HG02884 (cell line): ENCODE measurements around the gene ARPC5.
A peak's percentile ranks its signal among the peaks of the same experiment; 100 is the strongest.
"Not testable (repeated sequence)": the region's sequence is repeated elsewhere in the genome, so short reads cannot be mapped to it uniquely, and the experiment has no call there.

Experiments
- ATAC-seq: cut with Tn5 transposase; IDR thresholded peaks from one replicate; pipeline ENCODE4 v1.9.1; 2021; ENCODE audit warnings: mild to moderate bottlenecking, moderate library complexity; ENCODE audit not compliant: unreplicated experiment

Gene ARPC5

DNA sequence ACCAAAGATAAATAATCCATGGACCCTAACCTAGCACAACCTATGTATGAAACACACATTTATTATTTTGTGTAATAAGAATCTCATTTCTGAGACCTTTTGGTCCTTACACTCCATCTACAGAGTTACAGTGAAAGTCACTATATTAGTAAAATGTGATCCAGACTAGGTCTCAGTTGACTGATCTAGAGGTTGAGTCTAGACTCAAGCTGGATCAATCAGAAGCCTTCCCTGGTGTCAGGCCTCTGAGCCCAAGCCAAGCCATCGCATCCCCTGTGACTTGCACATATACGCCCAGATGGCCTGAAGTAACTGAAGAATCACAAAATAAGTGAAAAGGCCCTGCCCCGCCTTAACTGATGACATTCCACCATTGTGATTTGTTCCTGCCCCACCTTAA lies 22.6 kb downstream of the ARPC5 start:
- not testable (repeated sequence) for ATAC-seq

DNA sequence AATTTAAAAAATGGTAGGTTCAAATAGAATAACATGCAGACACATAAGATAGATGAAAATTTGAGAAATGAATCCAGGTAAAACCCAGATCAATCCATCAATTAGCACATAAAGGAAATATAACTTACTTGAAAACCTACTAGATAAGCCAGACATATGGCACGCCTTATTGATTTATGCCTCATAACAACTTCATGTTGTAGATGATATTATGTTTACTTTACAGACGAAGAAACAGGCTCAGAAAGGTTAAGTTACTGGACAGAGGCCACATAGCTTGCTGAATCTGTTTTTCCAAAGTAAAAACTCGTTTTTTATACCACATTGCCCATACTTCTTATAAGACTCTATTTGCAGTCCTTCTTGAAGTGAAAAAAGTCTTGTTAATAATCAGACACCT lies 23.2 kb downstream of the ARPC5 start:
- no peak for ATAC-seq

DNA sequence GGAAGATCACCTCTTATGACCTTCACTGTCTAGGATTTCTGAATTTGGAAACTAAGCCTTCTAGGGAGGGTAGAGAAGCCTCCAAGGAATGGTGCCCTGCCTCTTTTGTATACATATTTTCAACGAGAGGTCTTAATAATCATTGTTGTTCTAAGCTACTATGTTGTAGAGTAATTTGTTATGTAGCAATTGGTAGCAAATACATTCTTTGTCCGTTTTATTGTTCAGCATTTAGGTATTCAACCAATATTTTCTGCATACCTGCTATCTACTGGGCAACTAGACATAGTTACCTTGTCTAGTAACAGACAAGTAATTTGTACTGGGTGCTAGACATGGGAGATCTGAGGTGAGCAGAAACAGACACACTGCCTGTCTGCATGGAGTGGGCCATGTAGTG lies 24.6 kb downstream of the ARPC5 start:
- ATAC-seq = no peak

DNA sequence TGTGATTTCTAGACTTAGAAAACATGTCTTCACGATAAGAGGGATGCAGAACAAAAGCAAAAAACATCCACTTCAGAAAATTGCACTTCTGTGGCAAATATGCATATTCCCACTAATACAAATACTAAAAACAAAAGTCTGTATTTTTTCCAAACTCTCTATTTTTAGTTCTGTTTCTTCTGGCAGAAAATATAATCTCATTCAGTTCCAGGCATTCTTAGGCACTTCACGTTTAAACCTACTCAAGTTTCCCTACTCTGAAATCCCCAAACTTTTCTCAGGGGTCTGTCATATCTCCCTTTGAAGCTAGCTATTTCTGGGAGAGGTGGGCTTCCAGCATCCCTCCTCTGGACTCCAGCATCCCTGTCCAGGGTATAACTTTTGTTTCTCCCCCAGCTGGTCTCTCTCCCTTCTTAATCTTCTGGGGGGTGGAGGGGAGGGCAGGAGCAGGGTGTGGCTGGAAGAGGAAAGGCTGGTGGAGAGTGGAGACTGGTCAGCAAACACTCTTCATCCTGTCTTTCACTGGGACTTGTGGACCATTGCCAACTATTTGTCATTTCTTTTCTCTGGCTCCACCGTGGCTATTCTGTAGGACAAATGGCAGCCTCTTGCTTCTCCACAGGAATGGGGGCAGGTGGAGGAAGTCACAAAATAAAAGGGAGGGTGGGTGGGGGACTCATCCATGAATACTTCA lies 25.7 kb downstream of the ARPC5 start:
- ATAC-seq = no peak

DNA sequence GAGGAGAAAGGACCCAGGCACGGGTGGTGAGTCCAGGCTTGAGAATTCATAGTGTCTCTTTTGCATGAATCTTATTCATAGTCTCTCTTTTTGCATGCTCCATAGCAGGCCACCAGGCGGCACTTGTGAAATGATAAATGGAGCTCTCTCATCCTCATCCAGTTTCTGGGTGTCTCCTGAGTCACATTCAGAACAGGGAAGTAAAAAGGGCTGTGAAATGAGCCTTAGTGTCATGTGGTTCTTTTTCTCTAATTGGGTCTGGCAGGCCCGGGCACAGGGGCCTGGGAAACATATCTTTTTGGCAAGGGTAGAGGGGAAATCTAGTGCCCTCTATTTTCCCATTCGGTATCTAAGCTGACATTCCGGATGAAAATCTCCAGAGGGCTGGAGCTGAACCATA lies 26.3 kb downstream of the ARPC5 start:
- ATAC-seq = no peak

DNA sequence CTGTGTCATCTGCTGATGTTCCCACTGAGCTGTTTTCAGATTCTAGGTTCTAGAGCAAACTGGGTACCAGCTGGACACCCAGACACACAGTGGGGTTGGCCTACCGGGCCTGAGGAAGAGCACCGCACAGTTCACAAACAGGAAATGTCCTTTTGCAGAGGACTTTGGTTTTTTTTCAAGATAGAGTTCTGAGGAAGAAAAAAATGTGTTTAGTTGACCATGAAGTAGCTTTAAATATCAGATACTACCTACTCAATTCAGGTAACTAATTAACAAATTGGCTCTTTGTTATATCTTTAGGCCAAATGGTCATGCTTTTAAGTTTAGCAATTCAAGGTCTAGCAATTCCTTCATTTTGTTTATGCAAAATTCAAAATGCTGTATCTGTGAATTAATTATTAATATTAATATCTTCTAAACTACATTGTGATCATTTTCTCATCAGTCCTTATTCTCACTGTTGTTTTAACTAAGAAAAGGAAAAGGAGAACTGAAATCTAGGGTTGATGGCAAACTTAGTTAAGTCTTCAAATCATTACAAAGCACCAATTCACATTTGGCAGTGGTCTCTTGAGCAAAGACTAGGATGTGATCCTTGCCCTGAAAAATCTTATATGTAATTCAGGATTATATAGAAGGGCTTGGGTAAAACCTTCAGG lies 28.1 kb downstream of the ARPC5 start:
- ATAC-seq = no peak

DNA sequence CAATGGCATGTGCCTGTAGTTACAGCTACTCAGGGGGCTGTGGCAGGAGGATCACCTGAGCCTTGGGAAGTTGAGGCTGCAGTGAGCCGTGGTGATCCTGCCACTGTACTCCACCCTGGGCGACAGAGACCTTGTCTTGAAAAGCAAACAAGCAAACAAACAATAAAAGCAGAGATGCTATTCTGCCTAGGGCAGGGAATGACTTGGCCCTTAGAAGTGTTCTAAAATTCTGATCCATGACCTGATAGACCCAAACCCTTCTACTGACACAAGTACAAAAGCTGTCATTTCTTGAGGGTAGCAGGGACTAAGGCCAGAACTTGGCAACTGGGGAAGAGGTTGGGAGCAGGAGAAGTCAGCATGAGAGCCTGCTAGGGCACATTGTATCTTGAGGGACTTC lies 29.7 kb downstream of the ARPC5 start:
- ATAC-seq = no peak

DNA sequence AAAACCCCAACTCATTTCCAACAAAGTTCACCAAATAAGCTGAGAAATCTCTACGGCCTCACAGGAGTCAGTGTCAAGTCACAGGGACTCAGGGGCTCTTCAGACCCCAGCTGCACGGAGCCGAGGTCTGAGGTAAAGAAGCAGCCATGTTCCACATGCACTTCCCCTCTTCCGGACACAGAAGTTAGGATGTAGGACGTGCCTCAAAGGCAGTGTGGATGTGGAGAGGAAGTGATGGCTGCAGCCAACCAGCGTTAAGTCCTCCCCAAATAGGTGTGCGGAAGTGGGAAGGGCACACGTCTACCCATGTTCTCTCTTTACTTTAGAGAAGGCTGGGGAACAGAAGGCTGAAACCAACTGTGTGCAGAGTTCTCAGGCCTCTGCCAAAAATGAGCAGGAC lies 30.8 kb downstream of the ARPC5 start:
- ATAC-seq = peak; percentile 31

DNA sequence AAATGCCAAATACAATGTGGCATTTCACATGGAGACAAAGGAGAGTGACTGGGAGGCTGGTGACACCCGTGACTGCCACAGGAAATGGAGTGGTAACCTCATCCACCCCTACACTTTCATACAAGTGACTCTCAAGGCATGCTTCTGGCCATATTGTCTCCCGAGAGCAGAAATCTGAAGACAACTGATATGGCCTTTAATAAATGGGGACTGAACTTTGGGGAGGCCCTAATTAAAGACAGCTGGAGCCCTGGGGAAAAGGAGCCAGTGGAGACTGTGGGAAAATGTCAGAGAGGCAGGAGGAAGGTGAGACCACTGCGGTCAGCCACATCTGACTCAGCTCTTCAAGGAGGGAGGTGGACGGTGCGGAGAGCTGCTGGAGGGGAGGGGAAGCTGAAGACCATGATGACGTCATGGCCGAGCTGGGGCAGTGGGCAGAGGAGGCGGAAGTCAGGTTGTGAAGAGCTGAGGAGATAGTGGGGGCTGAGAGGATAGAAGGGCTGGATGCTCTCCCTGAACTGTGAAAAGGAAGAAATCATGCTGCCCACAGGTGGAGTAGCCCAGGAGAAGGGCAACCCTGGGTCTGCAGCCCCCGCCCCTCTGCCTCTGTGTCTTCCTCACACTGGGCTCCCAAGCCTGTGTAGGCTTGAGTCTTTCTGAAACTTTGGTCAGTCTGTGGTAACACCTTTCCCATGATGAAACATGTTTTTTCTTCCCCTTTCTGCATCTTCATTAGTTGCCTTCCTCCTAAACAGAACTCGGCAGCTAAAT lies 31.4 kb downstream of the ARPC5 start:
- peak; percentile 31 for ATAC-seq

DNA sequence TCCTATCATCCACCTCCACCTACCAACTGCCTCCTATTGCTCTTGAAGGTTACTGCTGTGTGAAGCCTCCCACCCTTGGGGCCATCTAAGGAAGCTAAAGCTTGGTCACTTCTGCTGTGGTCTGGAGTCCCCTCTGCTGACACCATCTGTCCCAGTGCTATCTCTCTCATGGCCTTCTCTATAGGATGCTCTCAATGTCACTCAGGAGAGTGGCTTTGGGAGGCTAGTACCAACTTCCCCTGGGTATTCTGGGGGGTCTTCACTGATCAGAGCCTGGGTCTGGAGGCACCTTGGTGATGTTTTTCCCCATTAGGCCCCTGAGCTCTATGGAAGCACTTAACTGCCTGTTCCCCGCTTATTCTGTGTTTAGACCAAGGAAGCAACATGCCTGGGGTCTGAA lies 33.1 kb downstream of the ARPC5 start:
- no peak for ATAC-seq

DNA sequence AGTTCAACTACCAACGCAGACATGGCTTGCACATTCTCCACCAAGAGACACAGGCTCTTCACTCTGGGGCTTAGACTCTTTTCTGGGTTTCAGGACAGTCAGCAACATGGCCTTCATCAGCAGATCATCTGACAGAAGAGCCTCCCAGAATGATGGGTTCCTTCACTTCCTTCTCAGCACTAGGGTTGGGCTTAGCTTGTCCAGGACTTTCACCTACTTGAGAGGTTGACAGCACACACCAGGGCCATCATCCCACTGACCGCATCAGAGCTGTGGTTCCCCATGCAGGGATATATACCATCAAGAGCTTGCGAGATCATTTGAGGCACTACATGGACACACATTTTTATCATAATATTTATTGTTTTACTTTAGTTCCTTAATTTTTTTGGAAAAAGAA lies 34.9 kb downstream of the ARPC5 start:
- ATAC-seq = no peak

DNA sequence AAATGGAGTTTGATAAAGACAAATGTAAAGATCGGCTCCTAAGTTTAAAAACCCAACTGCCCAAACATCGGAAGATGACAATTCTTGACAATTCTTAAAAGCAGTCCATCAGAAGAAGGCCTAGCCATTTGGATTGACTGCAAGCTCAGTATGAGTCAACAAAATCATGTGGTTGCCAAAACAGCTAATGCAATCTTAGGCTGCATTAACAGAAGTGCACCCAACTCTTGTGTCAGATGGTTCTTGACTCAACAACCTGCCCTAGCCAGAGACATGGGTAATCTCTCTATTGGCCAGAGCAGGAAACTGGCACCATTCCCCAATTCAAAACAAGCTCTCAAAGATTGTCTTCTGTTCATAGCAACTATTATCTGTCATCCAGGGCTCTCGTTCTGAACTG lies 35.4 kb downstream of the ARPC5 start:
- ATAC-seq = no peak

DNA sequence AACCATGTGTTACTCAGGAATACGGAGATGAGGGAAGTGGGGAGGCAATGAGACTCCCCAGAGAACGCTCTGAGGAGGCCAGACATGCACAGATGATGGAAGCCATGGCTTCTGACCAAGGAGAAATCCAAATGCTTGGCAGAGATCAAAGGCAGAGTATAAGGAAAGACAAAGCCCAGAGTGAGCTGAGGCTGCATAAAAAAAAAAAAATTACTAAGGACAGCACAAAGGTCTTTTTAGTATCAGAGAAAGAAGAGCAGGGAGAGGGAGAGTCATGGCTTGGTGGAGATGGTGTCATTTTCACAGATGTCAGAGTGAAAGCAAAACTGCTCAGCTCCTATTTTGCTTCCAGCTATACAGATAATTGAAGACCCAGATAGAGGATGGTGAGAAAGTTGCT lies 37.2 kb downstream of the ARPC5 start:
- peak; percentile 71 for ATAC-seq

DNA sequence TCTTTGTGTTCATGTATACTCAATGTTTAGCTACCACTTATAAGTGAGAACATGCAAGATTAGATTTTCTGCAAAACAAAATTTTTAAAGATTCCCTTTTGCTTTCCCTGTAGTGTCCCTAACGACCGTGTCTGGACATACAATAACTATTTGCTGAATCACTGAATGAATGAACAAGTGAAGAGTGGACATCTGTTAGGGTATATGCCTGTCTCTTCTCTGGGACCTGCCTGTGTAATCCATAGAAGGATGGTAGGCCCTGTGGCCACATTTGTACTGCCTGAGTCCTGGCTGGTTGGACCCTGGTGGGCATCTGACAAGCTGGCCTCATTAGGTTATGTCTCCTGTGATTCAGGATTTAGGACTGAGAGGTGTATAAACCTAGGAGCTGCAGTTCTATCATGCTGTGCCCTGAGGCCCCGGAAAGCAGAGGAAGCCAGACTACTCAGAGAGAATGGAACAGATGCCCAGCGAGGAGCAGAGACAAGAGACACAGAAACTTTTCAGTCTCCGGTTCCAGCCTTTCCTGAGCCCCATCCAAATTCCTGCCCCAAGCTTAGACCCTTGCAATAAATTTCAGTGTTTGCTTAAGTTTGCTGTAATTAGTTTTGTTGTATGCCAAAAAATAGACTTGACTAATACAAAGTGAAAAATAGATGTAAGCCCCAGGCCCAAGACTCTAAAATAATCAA lies 37.8 kb downstream of the ARPC5 start:
- ATAC-seq = no peak

DNA sequence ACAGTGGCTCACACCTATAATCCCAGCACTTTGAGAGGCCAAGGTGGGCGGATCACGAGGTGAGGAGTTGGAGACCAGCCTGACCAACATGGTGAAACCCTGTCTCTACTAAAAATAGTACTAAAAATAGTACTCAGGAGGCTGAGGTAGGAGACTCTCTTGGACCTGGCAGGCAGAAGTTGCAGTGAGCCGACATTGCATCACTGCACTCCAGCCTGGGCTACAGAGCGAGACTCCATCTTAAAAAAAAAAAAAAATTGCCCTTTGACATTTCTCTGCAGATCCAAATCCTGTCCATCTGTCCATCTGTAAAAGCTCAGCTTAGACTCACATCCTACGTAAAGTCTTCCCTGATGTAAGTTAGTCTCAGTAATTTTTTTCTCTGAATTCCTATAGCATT lies 39.1 kb downstream of the ARPC5 start:
- ATAC-seq = no peak

DNA sequence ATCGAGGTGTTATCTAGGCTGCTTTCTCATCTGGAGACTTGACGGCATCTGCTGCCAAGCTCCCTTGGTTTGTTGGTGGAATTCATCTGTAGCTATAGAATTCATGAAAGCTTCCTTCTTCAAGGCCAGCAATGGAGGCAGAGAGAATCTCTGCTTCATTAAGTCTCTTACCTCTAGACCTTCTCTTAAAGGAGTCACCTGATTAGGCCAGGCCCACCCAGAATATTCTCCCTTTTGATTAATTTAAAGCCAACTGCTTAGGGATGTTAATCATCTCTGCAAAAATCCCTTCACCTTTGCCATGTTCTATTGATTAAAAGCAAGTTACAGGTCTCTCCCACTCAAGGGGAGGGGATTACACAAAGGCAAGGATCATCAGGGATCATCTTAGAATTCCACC lies 40.0 kb downstream of the ARPC5 start:
- no peak for ATAC-seq

DNA sequence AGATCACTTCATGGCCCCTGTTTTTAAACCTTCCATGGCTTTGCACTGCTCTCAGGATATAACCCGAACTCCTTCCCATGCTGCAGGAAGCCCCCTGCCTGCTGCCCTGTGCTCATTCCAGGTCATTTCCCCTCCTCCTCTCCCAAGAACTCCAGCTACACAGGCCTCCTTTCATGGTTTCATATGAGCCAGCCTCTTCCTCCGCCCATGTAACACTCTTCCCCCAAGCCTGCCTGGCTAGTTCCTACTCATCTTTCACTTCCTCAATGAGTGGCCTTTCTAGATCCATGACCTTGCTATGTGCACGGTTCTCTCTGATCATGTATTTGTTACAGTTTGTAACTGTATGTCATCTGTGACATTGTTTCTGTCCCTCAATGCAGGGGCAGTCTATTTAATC lies 42.2 kb downstream of the ARPC5 start:
- peak; percentile 43 for ATAC-seq

DNA sequence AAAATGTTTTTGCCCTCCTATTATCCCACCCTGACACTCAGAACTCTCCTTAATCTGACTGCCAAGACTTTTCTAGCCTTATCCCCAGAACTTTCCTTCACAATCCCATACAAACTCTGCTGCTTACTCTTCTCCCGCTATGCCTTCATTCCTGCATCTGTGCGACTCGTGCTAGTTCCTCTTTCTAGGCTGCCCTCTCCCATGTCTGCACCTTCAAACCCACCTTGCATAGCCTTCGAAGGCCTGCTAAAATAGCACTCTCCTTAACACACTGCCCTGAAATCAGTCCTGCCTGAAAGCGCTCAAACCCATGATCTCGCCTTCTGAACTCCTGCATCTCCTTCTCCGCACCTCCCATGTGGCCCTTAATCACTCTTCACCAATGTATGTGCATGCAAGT lies 42.9 kb downstream of the ARPC5 start:
- ATAC-seq = no peak

DNA sequence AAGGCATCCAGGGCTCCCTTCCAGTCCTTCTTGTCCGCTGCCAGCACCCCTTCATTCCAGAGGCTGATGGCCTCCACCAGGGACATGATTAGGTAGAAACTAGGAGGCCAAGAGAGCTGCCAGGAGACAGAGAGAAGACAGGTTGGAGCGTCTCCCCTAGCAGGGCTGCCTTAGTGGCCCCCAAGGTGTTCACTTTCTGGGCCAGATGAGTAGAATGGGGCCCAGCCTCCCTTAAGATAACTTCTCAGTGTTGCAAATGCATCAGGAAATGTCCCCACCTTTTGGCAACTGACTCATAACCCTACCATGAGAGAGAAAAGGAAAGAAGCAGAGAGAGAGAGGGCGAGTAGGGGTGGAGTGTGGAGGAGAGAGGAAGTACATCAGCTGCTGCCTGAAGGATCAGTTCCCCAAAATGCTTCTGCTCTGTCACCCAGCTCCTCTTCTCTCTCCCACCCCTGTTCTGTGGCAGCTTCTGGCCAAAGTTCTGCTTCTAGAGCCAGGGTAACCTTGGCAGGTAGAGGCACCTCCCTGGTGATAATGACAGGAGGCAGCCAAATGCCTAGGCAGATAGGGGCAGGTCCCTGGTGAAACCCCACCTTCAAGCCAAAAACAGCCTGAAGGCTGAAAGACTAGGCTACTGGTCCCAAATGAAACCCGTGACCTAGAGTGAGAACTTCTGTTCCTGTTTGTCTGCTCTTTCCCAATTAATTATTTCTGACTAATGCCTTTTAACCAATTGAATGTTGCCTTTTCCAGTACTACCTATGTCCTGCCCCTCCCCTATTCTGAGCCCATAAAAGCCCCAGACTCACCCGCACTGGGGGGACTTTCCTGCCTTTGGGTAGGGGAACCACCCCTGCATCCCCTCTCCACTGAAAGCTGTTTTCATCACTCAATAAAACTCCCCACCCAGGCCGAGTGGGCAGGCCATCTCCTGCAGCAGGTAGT lies 45.1 kb downstream of the ARPC5 start, which contains the start of gene NCF2:
TSS of gene NCF2 (minus strand) at position 216 of the 948 bp plus-strand sequence. CDS start at position 86, 130 bp downstream.
- peak; percentile 82 for ATAC-seq

DNA sequence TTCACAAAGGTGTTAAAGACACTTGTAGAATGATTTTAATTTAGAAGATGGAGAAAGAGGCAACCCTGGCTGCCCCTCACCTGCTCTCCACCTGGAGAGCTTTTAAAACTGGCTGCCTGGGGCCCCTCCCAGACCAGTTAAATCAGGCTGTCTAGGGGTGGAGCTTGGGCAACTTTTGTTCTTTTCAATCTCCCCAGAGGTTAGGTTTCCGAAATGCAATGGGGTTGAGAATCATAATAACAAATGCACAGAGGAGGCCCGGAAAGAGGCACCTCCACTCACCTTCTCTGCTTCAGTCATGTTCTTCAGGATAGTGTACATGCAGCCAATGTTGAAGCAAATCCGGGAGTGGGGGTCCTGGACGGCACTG lies 45.7 kb downstream of the ARPC5 start:
- ATAC-seq = no peak
